ENCODE data around the gene MOG.
"Not testable (repeated sequence)": the region's sequence is repeated elsewhere in the genome, so short reads cannot be mapped to it uniquely, and the experiment has no call there.

- TF ChIP-seq, protein P1, sequence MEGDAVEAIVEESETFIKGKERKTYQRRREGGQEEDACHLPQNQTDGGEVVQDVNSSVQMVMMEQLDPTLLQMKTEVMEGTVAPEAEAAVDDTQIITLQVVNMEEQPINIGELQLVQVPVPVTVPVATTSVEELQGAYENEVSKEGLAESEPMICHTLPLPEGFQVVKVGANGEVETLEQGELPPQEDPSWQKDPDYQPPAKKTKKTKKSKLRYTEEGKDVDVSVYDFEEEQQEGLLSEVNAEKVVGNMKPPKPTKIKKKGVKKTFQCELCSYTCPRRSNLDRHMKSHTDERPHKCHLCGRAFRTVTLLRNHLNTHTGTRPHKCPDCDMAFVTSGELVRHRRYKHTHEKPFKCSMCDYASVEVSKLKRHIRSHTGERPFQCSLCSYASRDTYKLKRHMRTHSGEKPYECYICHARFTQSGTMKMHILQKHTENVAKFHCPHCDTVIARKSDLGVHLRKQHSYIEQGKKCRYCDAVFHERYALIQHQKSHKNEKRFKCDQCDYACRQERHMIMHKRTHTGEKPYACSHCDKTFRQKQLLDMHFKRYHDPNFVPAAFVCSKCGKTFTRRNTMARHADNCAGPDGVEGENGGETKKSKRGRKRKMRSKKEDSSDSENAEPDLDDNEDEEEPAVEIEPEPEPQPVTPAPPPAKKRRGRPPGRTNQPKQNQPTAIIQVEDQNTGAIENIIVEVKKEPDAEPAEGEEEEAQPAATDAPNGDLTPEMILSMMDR (IDR thresholded peaks at IDR 0.05; ENCODE audit: low read depth, low read length, poor library complexity, severe bottlenecking), result not testable (repeated sequence)
- TF ChIP-seq EZH2phosphoT487 (IDR thresholded peaks at IDR 0.05; ENCODE audit: borderline replicate concordance, low read length), result not testable (repeated sequence)
These were observed 15.2 kb downstream of the MOG start for GRCh38 chr6:29672116-29672515.
